NCI-H82 (cell line): ENCODE data around the gene ZSWIM3.
"Not testable (repeated sequence)": the region's sequence is repeated elsewhere in the genome, so short reads cannot be mapped to it uniquely, and the experiment has no call there.

Experiments used
- DNase-seq: peaks from one replicate; lab custom pipeline; 2025; lab: John Stamatoyannopoulos, UW

The ZSWIM3 gene

DNA sequence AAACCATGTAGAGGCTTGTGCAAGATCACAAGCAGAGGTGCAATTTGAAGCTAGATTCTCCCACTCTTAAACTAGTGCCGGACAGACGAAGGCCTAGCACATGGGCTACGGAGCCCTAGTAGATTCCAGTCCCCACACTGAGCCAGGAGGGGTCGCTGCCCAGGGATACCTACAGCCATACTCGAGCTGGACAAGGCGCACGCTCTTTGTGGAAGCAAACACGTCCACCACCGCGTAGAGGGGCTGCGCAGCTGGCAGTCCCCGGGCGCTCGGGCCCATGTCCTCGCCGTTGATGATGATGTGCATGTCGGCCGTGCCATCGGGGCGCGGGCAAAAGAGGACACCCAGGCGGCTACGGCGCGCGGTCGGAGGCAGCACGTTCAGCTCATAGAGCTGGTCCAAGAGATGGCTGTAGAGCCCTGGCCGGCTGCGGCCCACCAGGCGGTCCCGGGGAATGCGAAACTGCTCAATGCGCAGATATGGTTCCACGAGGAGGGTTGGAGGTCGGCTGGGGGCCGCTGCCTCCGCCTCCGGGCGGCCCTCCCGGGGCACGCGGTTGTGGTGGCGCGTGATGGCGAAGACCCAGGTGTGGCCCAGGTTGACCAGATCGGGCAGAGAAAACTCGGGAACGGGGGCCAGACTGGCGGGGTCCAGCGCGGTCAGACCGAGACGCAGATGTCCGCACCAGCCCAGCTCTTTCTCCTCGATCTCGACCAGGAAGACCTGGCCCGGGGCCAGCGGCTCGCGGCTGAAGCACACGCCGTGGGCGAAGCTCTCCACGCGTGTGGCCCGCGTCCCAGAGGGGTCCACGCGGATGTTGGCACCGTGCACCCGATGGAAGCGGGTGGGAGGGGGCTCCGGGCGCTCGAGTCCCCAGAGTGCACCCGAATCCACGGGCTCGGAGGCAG is 32.9 kb downstream of the ZSWIM3 start:
- DNase-seq = peak; percentile 94

- DNase-seq = peak; percentile 95
Measured at GRCh38 chr20:45890985-45891983, 33.9 kb downstream of the ZSWIM3 start, which contains the start of the genes CTSA and NEURL2. Gene CTSA (plus strand): TSS chr20:45891335. CDS start chr20:45891569, 234 bp downstream. Gene NEURL2 (minus strand): TSS chr20:45891208. CDS start chr20:45890991, 217 bp downstream.

DNA sequence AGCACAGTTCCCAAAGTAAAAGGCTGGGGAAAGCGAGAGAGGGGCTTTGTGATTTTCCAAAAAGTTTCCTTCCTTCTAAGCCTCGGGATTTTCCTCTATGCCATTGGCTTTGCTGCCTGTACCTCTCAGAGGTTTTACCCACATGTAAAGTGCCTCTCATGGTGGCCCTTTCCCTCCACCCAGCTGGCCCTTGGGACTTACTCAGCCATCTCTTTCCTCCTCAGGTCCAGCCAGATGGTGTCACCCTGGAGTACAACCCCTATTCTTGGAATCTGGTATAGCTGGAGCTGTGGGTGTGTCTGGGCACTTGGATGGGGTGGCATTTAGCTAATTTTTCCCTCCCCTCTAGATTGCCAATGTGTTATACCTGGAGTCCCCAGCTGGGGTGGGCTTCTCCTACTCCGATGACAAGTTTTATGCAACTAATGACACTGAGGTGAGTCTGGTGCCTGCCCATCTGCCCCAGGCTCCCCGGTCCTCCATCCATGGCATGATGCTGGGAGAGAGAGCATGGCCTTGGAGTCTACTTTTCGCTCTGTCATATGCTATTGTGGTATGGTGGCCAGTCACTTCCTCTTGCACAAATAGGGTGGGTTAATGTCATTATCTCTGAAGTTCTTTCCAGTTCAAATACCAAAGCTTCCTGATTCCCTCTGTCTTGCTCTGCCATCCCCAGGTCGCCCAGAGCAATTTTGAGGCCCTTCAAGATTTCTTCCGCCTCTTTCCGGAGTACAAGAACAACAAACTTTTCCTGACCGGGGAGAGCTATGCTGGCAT is 34.8 kb downstream of the ZSWIM3 start:
- DNase-seq = peak; percentile 47

DNA sequence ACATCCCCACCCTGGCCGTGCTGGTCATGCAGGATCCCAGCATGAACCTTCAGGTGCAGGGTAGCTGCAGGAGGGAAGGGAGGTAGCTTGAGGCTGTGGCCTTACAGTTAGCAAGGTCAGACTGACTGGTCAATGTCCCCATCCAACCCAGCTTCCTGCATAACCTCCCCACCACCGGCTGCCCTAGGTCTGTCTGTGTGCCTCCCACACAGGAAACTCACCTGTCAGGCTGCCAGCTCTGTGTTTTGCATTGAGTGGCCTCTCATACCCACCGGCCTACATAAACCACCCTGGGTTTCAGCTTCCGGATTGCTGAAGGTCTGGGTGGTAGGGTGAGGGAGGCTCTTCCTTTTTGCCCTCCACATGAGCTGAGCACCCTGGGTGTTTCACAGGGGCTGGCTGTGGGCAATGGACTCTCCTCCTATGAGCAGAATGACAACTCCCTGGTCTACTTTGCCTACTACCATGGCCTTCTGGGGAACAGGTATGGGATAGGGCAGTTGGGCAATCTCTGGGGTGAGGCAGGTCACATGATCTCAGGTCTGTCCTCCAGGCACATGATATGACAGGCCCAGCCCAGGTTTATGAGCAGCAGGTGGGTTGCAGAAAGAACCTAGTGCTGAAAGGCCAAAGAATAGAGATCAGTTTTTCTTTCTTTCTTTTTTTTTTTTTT is 35.5 kb downstream of the ZSWIM3 start:
- DNase-seq = no peak

- DNase-seq = no peak
Measured at GRCh38 chr20:45893831-45894230, 36.4 kb downstream of the ZSWIM3 start.

GRCh38 chr20:45894797-45895196 is 37.4 kb downstream of the ZSWIM3 start:
- no peak for DNase-seq

DNA sequence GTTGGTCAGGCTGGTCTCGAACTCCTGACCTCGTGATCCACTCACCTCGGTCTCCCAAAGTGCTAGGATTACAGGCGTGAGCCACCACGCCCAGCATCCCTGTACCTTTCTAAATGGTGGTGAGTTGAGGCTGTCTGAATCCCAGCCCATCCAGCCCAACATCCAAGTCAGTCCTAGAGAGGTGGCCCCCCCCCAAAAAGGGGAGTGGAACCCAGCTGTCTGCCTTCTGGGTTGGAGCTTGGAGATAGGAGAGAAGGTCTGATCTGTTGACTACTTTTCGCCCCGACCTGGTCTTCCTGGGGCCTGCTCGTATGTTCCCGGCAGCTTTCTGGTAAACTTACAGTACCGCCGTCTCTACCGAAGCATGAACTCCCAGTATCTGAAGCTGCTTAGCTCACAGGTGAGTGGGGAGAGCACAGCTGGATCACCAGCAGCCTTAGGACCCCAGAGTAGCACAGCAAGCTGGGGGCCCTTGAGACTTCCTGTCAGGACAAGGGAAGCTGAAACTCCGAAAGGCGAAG is 39.3 kb downstream of the ZSWIM3 start:
- DNase-seq = no peak

- DNase-seq = no peak
Measured at GRCh38 chr20:45897289-45897688, 39.9 kb downstream of the ZSWIM3 start.

GRCh38 chr20:45897692-45898091 is 40.3 kb downstream of the ZSWIM3 start:
- no peak for DNase-seq

DNA sequence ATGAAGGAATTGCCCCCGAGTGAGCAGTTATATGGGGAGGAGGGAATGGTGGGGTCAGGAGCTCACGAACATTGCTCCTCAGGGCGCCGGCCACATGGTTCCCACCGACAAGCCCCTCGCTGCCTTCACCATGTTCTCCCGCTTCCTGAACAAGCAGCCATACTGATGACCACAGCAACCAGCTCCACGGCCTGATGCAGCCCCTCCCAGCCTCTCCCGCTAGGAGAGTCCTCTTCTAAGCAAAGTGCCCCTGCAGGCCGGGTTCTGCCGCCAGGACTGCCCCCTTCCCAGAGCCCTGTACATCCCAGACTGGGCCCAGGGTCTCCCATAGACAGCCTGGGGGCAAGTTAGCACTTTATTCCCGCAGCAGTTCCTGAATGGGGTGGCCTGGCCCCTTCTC is 40.9 kb downstream of the ZSWIM3 start:
- no peak for DNase-seq

DNA sequence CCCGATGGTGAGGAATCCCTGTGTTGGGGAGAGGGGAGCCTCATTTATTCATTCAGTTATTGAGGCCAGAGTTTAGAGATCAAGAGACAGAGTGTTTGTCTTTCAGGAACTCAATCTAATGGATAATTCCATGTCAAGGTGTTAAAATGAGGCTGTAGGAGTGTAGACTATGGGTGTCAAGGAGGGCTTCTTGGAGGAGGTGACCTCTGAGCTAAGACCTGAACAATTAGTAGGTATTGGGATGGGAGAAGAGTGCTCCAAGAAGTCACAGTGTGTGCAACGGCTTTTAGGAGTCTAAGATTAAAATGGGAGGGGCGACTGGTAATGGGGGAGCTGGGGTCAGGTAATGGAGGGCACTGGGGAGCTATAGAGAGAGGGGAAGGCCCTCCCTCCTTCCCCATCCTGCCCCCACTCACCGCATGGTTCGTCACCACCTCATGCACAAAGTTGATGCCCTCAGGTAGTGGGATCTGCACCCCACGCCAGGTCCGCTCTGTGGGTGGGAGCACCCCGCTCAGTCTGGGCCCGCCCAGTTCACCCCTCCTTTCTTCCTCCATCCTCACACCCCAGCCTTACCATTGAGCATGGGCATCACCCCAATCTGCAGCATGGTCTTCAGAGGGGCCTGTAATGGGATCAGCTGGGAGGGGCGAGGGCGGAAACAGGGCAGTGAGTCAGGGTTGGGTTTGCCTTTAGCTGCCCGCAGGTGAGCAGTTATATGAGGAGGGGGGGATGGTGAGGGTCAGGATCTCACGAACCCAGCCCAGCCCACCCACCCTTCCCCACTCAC is 41.8 kb downstream of the ZSWIM3 start:
- DNase-seq = no peak

GRCh38 chr20:45901332-45901731 is 43.9 kb downstream of the ZSWIM3 start:
- not testable (repeated sequence) for DNase-seq

GRCh38 chr20:45902199-45902701 is 44.8 kb downstream of the ZSWIM3 start:
- DNase-seq = no peak

- DNase-seq = no peak
Measured at GRCh38 chr20:45904583-45905504, 47.4 kb downstream of the ZSWIM3 start.

DNA sequence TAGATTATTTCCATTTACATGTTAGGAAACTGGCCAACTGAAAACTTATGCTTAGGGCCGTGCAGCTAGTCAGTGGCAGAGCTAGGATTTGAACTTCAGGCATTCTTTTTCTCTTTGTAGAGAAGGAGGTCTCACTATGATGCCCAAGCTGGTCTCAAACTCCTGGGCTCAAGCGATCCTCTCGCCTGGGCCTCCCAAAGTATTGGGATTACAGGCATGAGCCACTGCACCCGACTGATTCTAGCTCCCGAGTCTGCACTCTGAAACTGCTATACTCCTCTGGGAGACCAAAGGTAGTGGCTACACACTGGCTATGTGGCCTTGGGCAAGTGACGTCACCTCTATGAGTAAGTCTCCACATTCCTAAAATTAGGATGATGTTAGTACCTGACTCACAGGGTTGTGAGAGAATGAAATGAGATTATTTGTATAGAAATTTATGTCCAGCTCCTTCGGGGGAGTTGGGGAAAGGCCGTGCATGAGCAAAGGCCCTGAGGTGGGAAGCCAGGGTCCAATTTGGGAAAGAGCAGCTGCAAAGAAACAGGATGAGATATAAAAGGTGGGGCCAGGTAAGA is 48.2 kb downstream of the ZSWIM3 start:
- DNase-seq = no peak

DNA sequence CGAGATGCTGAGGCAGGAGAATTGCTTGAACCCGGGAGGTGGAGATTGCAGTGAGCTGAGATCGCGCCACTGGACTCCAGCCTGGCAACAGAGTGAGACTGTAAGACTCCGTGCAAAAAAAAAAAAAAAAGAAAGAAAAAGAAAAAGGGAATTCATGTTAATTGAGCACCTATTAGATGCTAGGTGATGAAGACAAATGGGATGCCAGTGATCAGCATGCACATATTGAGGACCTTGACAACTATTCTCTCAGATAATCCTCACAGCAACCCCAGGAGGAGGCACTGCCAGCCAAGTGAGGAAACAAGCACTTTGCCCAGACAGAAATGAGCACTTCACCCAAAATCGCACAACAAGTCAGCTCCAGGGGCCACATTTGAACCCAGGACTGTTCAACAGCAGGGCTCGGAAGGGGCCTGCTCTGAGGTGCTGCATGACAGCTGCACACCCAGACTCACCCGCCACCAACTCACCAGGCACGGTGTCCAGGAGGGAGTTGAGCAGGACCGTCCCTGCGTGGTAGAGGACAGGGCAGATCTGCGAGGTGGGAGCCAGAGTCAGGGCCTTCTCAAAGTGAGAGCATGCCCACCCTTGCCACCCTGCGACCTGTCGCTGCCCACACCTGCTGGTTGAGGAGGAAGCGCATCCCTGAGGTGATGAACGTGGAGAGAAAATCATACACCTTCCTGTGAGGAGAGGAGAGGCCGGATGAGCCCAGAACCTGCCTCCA is 50.0 kb downstream of the ZSWIM3 start:
- DNase-seq = no peak

- DNase-seq = no peak
Measured at GRCh38 chr20:45908084-45908483, 50.7 kb downstream of the ZSWIM3 start.
